Body of pancreas (tissue), 4 donors: ENCODE results near the gene RIMBP2.

Experiments used
- CTCF ChIP-seq, 7 experiments: fragments of 450-650 bp in 4 of 7; fragments of 200-600 bp in 3 of 7; sonication (generic) in 3 of 7; IDR thresholded peaks; one replicate each; pipeline ENCODE4 v1.5.1; 2016 to 2019; ENCODE audit warnings: antibody characterized with exemption in 7 of 7
- POLR2A ChIP-seq, 3 donors: fragments of 450-650 bp; IDR thresholded peaks; one replicate each; pipeline ENCODE4 v1.6.1; 2016; ENCODE audit warnings: antibody characterized with exemption in 3 of 3, mild to moderate bottlenecking in 2 of 3

- TF ChIP-seq CTCF (IDR thresholded peaks at IDR 0.05) (no peak), POLR2A (IDR thresholded peaks at IDR 0.05) (no peak)
Measured at GRCh38 chr12:130366159-130366558, 349.9 kb downstream of the RIMBP2 start.
